Small intestine (tissue), 7 donors: ENCODE results near the gene GRAPL. TPM values are rescaled to one million over a fixed set of nuclear protein-coding genes. Genes with fewer than 3 reads are reported as not detected.
"Not testable (repeated sequence)": the region's sequence is repeated elsewhere in the genome, so short reads cannot be mapped to it uniquely, and the experiment has no call there.

Source experiments
- DNase-seq, 2 donors: peaks; one replicate each; pipeline versions ENCODE4 v3.0.0 to v3.0.0-alpha.2; 2013
- FAIRE-seq: peaks from 2 replicates; lab custom pipeline; 2012; peaks lifted over from hg19 to GRCh38; lab: Jason Lieb, UNC
- H3K27ac ChIP-seq, 3 donors: one replicate each; pipeline ENCODE4 v1.5.1; 2013; ENCODE audit warnings: low read length in 2 of 3, mild to moderate bottlenecking in 2 of 3, control low read depth in 1 of 3, inconsistent platforms in 1 of 3, low read depth in 1 of 3, moderate library complexity in 1 of 3
- H3K27me3 ChIP-seq, 3 donors: one replicate each; pipeline ENCODE4 v1.6.1; 2013; ENCODE audit warnings: low read length in 3 of 3, inconsistent platforms in 1 of 3; ENCODE audit not compliant: control insufficient read depth in 3 of 3, insufficient read depth in 3 of 3
- H3K36me3 ChIP-seq, 3 donors: one replicate each; pipeline ENCODE4 v1.6.1; 2013; ENCODE audit warnings: low read length in 3 of 3, inconsistent platforms in 1 of 3, low read depth in 1 of 3, mild to moderate bottlenecking in 1 of 3, moderate library complexity in 1 of 3; ENCODE audit not compliant: control insufficient read depth in 3 of 3, insufficient read depth in 2 of 3
- H3K4me1 ChIP-seq, 3 donors: one replicate each; pipeline ENCODE4 v1.6.1; 2013; ENCODE audit warnings: low read length in 2 of 3, inconsistent platforms in 1 of 3, low read depth in 1 of 3, mild to moderate bottlenecking in 1 of 3, moderate library complexity in 1 of 3; ENCODE audit not compliant: control insufficient read depth in 3 of 3, insufficient read depth in 2 of 3
- H3K4me3 ChIP-seq, 3 donors: one replicate each; pipeline ENCODE4 v1.5.1; 2013; ENCODE audit warnings: low read length in 3 of 3, control low read depth in 1 of 3, inconsistent platforms in 1 of 3, low read depth in 1 of 3, mild to moderate bottlenecking in 1 of 3, moderate library complexity in 1 of 3
- H3K9me3 ChIP-seq, 2 donors: one replicate each; pipeline ENCODE4 v1.6.1; 2013; ENCODE audit warnings: low read depth in 1 of 2, low read length in 1 of 2; ENCODE audit not compliant: control insufficient read depth in 2 of 2, insufficient read depth in 1 of 2
- WGBS, 3 donors: extraction: QIAGEN DNeasy Blood & Tissue Kit; methylation state at CpG; one replicate each; pipeline ENCODE4 v1.1.7; 2013; 5-methylcytosine and 5-hydroxymethylcytosine counted together
- polyA plus RNA-seq, 4 donors: library from polyadenylated mRNA; stranded (reverse) in 3 of 4; unstranded in 1 of 4; fragments of 200-250 nt in 3 of 4; fragments of 120-200 nt in 1 of 4; gene quantifications; one replicate each; pipeline versions ENCODE4 v1.2.1 to v1.2.3, GENCODE V29; 2013
- donor health status: healthy with polysubstance abuse.
- donor health status: control.
- donor health status: control.
- donor health status: Bipolar disorder and iron deficiency.
- donor health status: healthy.

The GRAPL gene
- polyA plus RNA-seq, 4 donors = 2.6 to 3.9 TPM; not detected in 2

- not testable (repeated sequence) for FAIRE-seq, H3K4me1 ChIP-seq, H3K27ac ChIP-seq, H3K36me3 ChIP-seq, H3K27me3 ChIP-seq, H3K9me3 ChIP-seq, DNase-seq, H3K4me3 ChIP-seq
- WGBS, 3 donors = no CpG with 5 or more reads among the region's 71 CpGs
Measured at GRCh38 chr17:19162384-19163216, 35.2 kb downstream of the GRAPL start.

DNA sequence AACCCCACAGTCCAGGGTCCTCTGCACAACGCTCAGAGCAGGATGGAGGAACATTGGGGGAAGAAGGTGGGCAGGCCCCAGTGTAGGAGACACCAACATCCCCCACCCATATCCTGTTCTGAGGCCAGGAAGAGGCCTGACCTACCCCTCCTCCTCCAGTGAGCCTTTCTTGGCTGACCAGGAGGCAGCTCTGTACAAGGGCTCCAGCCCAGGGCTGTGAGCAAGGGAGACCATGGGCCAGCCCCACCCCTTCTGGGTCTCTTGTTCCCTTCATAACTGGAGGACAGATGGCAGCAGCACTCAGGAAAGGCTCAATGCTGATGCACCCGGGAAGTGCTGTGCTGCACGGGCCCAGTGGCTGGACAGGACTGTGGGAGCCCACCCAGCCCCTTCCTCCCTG is 47.0 kb downstream of the GRAPL start:
- H3K4me1 ChIP-seq, H3K27ac ChIP-seq, DNase-seq, H3K9me3 ChIP-seq, H3K4me3 ChIP-seq, H3K27me3 ChIP-seq, FAIRE-seq, H3K36me3 ChIP-seq: not testable (repeated sequence)
- WGBS, 3 donors = no CpG with 5 or more reads among the region's 3 CpGs

GRCh38 chr17:19175410-19175809 is 48.0 kb downstream of the GRAPL start:
- not testable (repeated sequence) for H3K4me1 ChIP-seq, DNase-seq, H3K9me3 ChIP-seq, H3K4me3 ChIP-seq, H3K27me3 ChIP-seq, FAIRE-seq, H3K27ac ChIP-seq, H3K36me3 ChIP-seq
- WGBS, 3 donors = no CpG with 5 or more reads among the region's 20 CpGs

DNA sequence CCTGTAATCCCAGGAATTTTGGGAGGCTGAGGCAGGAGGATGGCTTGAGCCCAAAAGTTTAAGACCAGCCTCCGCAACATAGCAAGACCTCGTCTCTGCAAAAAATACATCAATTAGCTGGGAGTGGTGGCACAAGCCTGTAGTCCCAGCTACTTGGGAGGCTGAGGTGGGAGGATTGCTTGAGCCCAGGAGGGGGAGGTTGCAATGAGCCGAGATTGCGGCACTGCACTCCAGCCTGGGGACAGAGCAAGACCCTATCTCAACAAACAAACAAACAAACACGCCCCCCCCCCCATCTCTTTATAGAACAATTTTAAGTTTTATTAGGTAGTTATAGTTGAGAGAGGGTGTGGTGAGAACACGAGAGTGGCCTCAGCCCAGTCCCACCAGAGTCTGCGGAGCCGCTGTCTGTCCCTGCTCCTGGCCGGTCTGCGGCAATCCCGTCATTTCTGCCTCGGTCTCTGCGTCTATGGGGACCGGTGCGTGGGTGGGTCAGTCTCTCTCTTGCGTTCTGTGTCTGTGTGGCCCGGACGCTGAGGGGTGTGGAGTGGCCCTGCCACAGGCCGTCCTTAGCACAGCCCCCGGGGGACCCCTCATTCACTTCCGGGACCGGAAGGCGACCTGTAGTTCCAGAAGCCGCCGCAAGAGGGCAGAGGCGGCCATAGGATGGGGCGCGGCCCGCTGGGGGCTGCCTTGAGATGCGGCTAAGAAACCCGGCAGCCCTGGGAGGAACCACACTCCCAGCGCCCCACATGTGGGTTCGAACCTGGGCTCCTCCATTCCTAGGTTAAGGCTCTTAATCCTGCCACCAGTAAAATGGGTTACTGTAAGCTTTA is 53.9 kb downstream of the GRAPL start:
- not testable (repeated sequence) for H3K9me3 ChIP-seq, H3K36me3 ChIP-seq, FAIRE-seq, DNase-seq, H3K4me3 ChIP-seq, H3K27ac ChIP-seq, H3K4me1 ChIP-seq, H3K27me3 ChIP-seq
- no CpG with 5 or more reads among the region's 33 CpGs for WGBS, 3 donors

DNA sequence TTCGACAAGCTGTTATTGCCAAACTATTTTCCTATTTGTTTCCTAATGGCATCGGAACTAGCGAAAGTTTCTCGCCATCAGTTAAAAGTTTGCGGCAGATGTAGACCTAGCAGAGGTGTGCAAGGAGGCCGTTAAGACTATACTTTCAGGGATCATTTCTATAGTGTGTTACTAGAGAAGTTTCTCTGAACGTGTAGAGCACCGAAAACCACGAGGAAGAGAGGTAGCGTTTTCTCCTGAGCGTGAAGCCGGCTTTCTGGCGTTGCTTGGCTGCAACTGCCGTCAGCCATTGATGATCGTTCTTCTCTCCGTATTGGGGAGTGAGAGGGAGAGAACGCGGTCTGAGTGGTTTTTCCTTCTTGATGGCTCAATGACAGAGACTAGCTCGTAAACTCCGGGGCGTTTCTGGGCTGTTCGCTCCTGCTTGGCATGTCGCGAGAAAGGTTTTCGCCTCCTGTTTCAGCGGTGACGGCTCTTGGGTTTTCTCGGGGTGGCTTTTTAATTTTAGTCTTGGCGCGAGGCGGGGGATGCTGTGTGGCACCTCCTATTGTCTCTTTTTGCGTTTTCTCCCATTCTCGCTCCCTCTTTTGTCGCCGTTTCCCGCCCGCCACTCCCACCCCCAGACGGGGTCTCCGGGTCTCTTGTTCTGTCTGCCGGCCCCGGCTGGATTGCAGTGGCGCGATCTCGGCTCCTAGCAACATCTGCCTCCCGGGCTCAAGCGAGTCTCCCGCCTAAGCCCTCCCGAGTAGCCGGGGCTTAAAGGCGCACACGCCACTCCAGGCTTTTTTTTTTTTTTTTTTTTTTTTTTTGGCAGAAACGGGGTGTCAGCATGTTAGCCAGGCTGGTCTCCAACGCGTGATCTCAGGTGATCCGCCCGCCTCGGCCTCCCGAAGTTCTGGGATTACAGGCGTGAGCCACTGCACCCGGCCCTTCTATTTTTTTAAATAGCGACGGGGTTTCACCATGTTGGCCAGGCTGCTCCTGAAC is 60.8 kb downstream of the GRAPL start:
- not testable (repeated sequence) for H3K36me3 ChIP-seq, H3K27ac ChIP-seq, H3K4me3 ChIP-seq, H3K27me3 ChIP-seq, H3K9me3 ChIP-seq, DNase-seq, FAIRE-seq, H3K4me1 ChIP-seq
- 0% methylated on average over 8 to 9 of the region's 62 CpGs for WGBS, 3 donors

- not testable (repeated sequence) for H3K4me1 ChIP-seq, H3K9me3 ChIP-seq, H3K27me3 ChIP-seq, FAIRE-seq, H3K36me3 ChIP-seq, DNase-seq, H3K4me3 ChIP-seq, H3K27ac ChIP-seq
- no CpG with 5 or more reads among the region's 39 CpGs for WGBS, 3 donors
Measured at GRCh38 chr17:19188870-19189708, 61.7 kb downstream of the GRAPL start.

GRCh38 chr17:19189781-19190405 is 62.5 kb downstream of the GRAPL start:
- not testable (repeated sequence) for H3K9me3 ChIP-seq, FAIRE-seq
- no CpG with 5 or more reads among the region's 36 CpGs for WGBS, 3 donors

More at GRCh38 chr17:19189781-19190405, 62.5 kb downstream of the GRAPL start:
- not testable (repeated sequence) for DNase-seq, H3K4me1 ChIP-seq, H3K36me3 ChIP-seq, H3K4me3 ChIP-seq, H3K27ac ChIP-seq, H3K27me3 ChIP-seq
